ENCODE data around the gene TST. TPM values are rescaled to one million over a fixed set of nuclear protein-coding genes. Genes with fewer than 3 reads are reported as not detected.

The TST gene
- total RNA-seq, 1 experiment from 2014 or later: 44.9 TPM

- H3K4me1 Mint-ChIP-seq (ENCODE audit: low read depth, unreplicated experiment): peaks cover 8% of the 10 kb centered on the region
- Histone ChIP-seq H3K4me1 (peaks cover 22% of the 10 kb centered on the region), H3K4me3 (ENCODE audit: low read depth, low read length) (no peak overlapping the region), H3K27me3 (replicated peaks; ENCODE audit: control insufficient read depth, insufficient read depth, low read length) (no peaks in the 10 kb centered on the region), H3K36me3 (ENCODE audit: control insufficient read depth, insufficient read depth, low read length) (no peaks in the 10 kb centered on the region), H3K9me3 (no peaks in the 10 kb centered on the region)
- intact Hi-C loops (cut with micrococcal nuclease; ENCODE audit: unreplicated experiment): no loop called here
- H3K9me3 Mint-ChIP-seq (ENCODE audit: unreplicated experiment): no peaks in the 10 kb centered on the region
- POLR2A ChIA-PET: no interaction called here
- DNase-seq: no peak
- H3K27ac Mint-ChIP-seq (ENCODE audit: unreplicated experiment): no peak overlapping the region
- H3K36me3 Mint-ChIP-seq (ENCODE audit: insufficient read depth, unreplicated experiment): no peaks in the 10 kb centered on the region
- TF ChIP-seq CTCF (IDR thresholded peaks at IDR 0.05; ENCODE audit: insufficient read depth in 1 of 2, low read depth in 1 of 2, low read length in 1 of 2, severe bottlenecking in 1 of 2, unreplicated experiment in 1 of 2): no peak
- CTCF ChIA-PET: interaction anchor here (0.5 to 0.7 kb wide), 2 partner anchors 10 to 16 kb away, joined by 3 to 6 read pairs; no protein-coding TSS in a partner anchor
- no peak overlapping the region for H3K4me3 Mint-ChIP-seq (ENCODE audit: unreplicated experiment)
- no peaks in the 10 kb centered on the region for H3K27me3 Mint-ChIP-seq (ENCODE audit: insufficient read depth, unreplicated experiment)
- BruUV-seq (replicated peaks): no TSS peak
Measured at GRCh38 chr22:37048133-37048532, 28.9 kb upstream of the TST start.

DNA sequence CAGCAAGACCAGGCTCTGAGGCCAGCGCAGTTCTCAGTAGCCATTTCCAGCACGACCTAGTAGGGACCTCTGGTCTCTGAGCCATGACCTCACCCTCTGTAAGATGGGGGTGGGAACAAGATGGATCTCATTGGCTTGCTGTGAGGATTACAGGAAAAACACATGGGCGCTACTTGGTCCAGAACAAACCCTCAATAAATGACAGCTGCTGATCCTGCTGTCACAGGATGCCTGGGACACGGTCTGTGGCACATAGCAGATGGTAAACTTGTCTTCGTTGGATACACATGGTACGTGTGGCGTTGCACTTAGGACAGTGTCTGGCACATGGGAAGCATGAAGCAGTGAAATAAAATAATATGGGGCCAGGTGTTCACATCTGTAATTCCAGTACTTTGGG, 27.8 kb upstream of the TST start:
- no peaks in the 10 kb centered on the region for H3K27me3 Mint-ChIP-seq (ENCODE audit: insufficient read depth, unreplicated experiment)
- no peaks in the 10 kb centered on the region for H3K9me3 Mint-ChIP-seq (ENCODE audit: unreplicated experiment)
- ChIA-PET CTCF (interaction anchor here (0.6 to 1.2 kb wide), 3 partner anchors 28 to 154 kb away, joined by 3 to 10 read pairs (median 3); partner anchors contain the start of genes MPST and TST), POLR2A (no interaction called here)
- no peaks in the 10 kb centered on the region for H3K9me3 ChIP-seq
- H3K4me1 ChIP-seq: peaks cover 26% of the 10 kb centered on the region
- no peaks in the 10 kb centered on the region for H3K36me3 Mint-ChIP-seq (ENCODE audit: insufficient read depth, unreplicated experiment)
- H3K4me1 Mint-ChIP-seq (ENCODE audit: low read depth, unreplicated experiment): peaks cover 13% of the 10 kb centered on the region
- no TSS peak for BruUV-seq (replicated peaks)
- no peak for DNase-seq
- no peak for TF ChIP-seq CTCF (IDR thresholded peaks at IDR 0.05; ENCODE audit: insufficient read depth in 1 of 2, low read depth in 1 of 2, low read length in 1 of 2, severe bottlenecking in 1 of 2, unreplicated experiment in 1 of 2)
- no peak overlapping the region for H3K4me3 ChIP-seq (ENCODE audit: low read depth, low read length)
- no peaks in the 10 kb centered on the region for H3K27me3 ChIP-seq (replicated peaks; ENCODE audit: control insufficient read depth, insufficient read depth, low read length)
- H3K27ac Mint-ChIP-seq (ENCODE audit: unreplicated experiment): no peak overlapping the region
- no peak overlapping the region for H3K4me3 Mint-ChIP-seq (ENCODE audit: unreplicated experiment)
- H3K36me3 ChIP-seq (ENCODE audit: control insufficient read depth, insufficient read depth, low read length): no peaks in the 10 kb centered on the region
- intact Hi-C loops (cut with micrococcal nuclease; ENCODE audit: unreplicated experiment): no loop called here

DNA sequence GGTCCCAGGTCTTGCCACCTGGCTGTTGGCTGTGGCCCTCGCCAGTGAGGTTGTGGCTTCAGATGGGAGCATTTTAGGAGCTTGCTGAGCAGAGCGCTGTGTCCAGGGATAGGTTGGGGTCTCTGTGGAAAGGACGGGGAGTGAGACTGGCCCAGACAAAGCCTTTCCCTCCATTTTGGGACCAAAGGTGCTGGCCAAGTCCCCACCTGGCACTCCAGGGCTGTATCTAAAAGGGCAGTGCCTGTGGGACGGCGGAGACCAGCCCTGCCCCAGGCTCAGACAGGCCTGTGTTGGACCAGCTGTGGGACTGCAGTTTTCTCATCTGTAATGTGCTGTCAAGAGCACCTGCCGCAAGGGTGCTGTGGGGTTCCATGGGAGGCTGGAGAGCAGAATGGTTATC, 27.3 kb upstream of the TST start:
- CTCF ChIA-PET: interaction anchor here (0.6 to 1.2 kb wide), 4 partner anchors 14 to 154 kb away, joined by 3 to 10 read pairs (median 5); partner anchors contain the start of genes MPST and TST

More for the DNA sequence above, 27.3 kb upstream of the TST start:
- DNase-seq: no peak
- no TSS peak for BruUV-seq (replicated peaks)
- POLR2A ChIA-PET: interaction anchor here (0.5 kb wide), 1 partner anchor 63 kb away, joined by 10 read pairs; no protein-coding TSS in a partner anchor
- H3K4me1 Mint-ChIP-seq (ENCODE audit: low read depth, unreplicated experiment): peaks cover 13% of the 10 kb centered on the region
- H3K27me3 ChIP-seq (replicated peaks; ENCODE audit: control insufficient read depth, insufficient read depth, low read length): no peaks in the 10 kb centered on the region
- H3K27me3 Mint-ChIP-seq (ENCODE audit: insufficient read depth, unreplicated experiment): no peaks in the 10 kb centered on the region
- no peaks in the 10 kb centered on the region for H3K9me3 ChIP-seq
- H3K4me1 ChIP-seq: peaks cover 26% of the 10 kb centered on the region
- intact Hi-C loops (cut with micrococcal nuclease; ENCODE audit: unreplicated experiment): no loop called here
- H3K27ac Mint-ChIP-seq (ENCODE audit: unreplicated experiment): no peak overlapping the region
- no peaks in the 10 kb centered on the region for H3K9me3 Mint-ChIP-seq (ENCODE audit: unreplicated experiment)
- H3K4me3 ChIP-seq (ENCODE audit: low read depth, low read length): no peak overlapping the region
- H3K36me3 Mint-ChIP-seq (ENCODE audit: insufficient read depth, unreplicated experiment): no peaks in the 10 kb centered on the region
- no peak overlapping the region for H3K4me3 Mint-ChIP-seq (ENCODE audit: unreplicated experiment)
- H3K36me3 ChIP-seq (ENCODE audit: control insufficient read depth, insufficient read depth, low read length): no peaks in the 10 kb centered on the region
- TF ChIP-seq CTCF (IDR thresholded peaks at IDR 0.05; ENCODE audit: insufficient read depth in 1 of 2, low read depth in 1 of 2, low read length in 1 of 2, severe bottlenecking in 1 of 2, unreplicated experiment in 1 of 2): no peak
